NB4 (cell line): ENCODE data around the gene IL36RN.

ENCODE experiments used
- MYC ChIP-seq: IDR thresholded peaks from 2 replicates; pipeline ENCODE4 v1.6.1; 2011; ENCODE audit warnings: low read depth, low read length
- POLR2A ChIP-seq: IDR thresholded peaks from 2 replicates; pipeline ENCODE4 v1.6.1; 2011; ENCODE audit warnings: mild to moderate bottlenecking; ENCODE audit not compliant: insufficient read length; ENCODE audit errors: extremely low read depth
- TF ChIP-seq, protein P1 (sequence below): IDR thresholded peaks from one replicate; pipeline ENCODE4 v1.5.1; 2012; ENCODE audit warnings: low read depth, low read length

DNA sequence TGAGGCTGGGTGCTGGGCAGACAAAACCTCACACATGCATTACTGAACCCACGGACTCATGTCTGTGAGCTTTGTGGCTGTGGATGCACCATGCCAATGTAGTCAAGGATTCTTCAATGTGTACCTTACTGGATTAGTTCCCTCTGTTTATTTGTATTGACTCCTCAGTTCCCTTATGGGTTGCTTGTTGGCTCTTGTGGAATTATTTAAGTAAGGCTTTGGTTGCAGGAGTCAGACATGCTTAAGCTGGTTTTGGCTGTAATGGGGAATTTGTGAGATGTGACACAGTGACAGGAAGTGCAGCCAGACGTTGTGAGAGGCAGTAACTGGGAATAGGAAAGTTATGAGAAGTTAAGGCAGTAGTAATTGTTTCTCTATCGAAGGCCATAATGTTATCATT, 54.8 kb downstream of the IL36RN start:
- TF ChIP-seq, protein P1, sequence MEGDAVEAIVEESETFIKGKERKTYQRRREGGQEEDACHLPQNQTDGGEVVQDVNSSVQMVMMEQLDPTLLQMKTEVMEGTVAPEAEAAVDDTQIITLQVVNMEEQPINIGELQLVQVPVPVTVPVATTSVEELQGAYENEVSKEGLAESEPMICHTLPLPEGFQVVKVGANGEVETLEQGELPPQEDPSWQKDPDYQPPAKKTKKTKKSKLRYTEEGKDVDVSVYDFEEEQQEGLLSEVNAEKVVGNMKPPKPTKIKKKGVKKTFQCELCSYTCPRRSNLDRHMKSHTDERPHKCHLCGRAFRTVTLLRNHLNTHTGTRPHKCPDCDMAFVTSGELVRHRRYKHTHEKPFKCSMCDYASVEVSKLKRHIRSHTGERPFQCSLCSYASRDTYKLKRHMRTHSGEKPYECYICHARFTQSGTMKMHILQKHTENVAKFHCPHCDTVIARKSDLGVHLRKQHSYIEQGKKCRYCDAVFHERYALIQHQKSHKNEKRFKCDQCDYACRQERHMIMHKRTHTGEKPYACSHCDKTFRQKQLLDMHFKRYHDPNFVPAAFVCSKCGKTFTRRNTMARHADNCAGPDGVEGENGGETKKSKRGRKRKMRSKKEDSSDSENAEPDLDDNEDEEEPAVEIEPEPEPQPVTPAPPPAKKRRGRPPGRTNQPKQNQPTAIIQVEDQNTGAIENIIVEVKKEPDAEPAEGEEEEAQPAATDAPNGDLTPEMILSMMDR: no peak
- TF ChIP-seq MYC (no peak), POLR2A (no peak)
